ENCODE measurements around the gene CYB5A.

Gene CYB5A

DNA sequence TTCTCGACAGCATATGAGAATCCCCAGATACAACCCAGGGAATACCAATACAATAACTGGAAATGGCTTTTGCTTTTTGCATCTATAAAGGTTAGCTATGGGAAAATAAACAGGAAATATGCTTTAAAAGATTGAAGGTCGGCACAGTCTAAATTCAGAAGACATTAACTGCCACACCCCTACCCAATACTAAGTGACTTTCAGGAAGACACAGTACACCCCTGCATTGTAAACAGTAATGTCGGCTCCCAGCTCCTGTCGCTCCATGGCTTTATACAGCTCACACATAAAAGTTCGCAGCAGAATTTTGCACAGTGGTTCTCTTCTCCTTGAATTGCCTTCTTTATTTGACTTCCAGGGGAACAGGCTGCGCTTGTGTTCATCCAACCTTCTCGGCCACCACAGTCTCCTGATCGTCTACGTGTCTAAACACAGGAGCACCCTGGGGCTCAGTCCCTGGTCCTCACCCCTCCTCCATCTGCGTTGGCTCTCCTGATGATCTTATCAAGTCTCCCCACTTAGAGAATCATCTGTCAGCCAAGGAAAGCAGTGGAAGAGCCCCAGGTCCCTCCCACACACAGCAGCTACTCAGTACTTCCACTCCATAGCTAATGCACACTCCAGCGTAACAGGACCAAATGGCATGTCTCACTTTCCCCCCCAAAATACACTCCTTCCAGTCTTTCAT lies 22.7 kb downstream of the CYB5A start:
- H3K4me1 Mint-ChIP-seq, result peaks cover 30% of the 10 kb centered on the region
- H3K27me3 Mint-ChIP-seq (ENCODE audit: low read depth), result no peaks in the 10 kb centered on the region
- peaks cover 13% of the 10 kb centered on the region for H3K36me3 Mint-ChIP-seq (ENCODE audit: low read depth)
- H3K9me3 Mint-ChIP-seq, result no peaks in the 10 kb centered on the region
- no peak for TF ChIP-seq CTCF (IDR thresholded peaks at IDR 0.05; ENCODE audit: unreplicated experiment in 3 of 3)
- H3K27ac Mint-ChIP-seq, result peak overlapping the region; percentile 69 to 80 (median 70)
- peak overlapping the region in 1 of 3 experiments; percentile 14 for H3K4me3 Mint-ChIP-seq

- Mint-ChIP-seq H3K27ac (peak overlapping the region in 2 of 3 experiments; percentile 24 to 80), H3K36me3 (ENCODE audit: low read depth) (peaks cover 16% of the 10 kb centered on the region), H3K4me1 (peaks cover 21% of the 10 kb centered on the region), H3K9me3 (no peaks in the 10 kb centered on the region), H3K27me3 (ENCODE audit: low read depth) (no peaks in the 10 kb centered on the region), H3K4me3 (no peak overlapping the region)
- TF ChIP-seq CTCF (IDR thresholded peaks at IDR 0.05; ENCODE audit: unreplicated experiment in 3 of 3), result no peak
Measured at GRCh38 chr18:74268175-74268574, 23.6 kb downstream of the CYB5A start.

GRCh38 chr18:74266161-74266560 lies 25.6 kb downstream of the CYB5A start:
- peak overlapping the region in 1 of 3 experiments; percentile 69 for H3K27ac Mint-ChIP-seq
- TF ChIP-seq CTCF (IDR thresholded peaks at IDR 0.05; ENCODE audit: unreplicated experiment in 3 of 3), result no peak
- H3K27me3 Mint-ChIP-seq (ENCODE audit: low read depth), result no peaks in the 10 kb centered on the region

GRCh38 chr18:74265546-74266098 lies 26.1 kb downstream of the CYB5A start:
- no peaks in the 10 kb centered on the region for H3K9me3 Mint-ChIP-seq
- H3K27me3 Mint-ChIP-seq (ENCODE audit: low read depth), result no peaks in the 10 kb centered on the region
- H3K4me3 Mint-ChIP-seq, result no peak overlapping the region
- peaks cover 20% of the 10 kb centered on the region for H3K36me3 Mint-ChIP-seq (ENCODE audit: low read depth)
- peaks cover 17% of the 10 kb centered on the region for H3K4me1 Mint-ChIP-seq
- TF ChIP-seq CTCF (IDR thresholded peaks at IDR 0.05; ENCODE audit: unreplicated experiment in 3 of 3), result no peak
- H3K27ac Mint-ChIP-seq, result peak overlapping the region in 1 of 3 experiments; percentile 43

More at GRCh38 chr18:74266161-74266560, 25.6 kb downstream of the CYB5A start:
- no peak overlapping the region for H3K4me3 Mint-ChIP-seq
- peaks cover 20% of the 10 kb centered on the region for H3K36me3 Mint-ChIP-seq (ENCODE audit: low read depth)
- H3K9me3 Mint-ChIP-seq, result no peaks in the 10 kb centered on the region
- peaks cover 21% of the 10 kb centered on the region for H3K4me1 Mint-ChIP-seq

GRCh38 chr18:74264303-74265020 lies 27.3 kb downstream of the CYB5A start:
- Mint-ChIP-seq H3K4me1 (peaks cover 8% of the 10 kb centered on the region), H3K27ac (no peak overlapping the region), H3K9me3 (no peaks in the 10 kb centered on the region), H3K27me3 (ENCODE audit: low read depth) (no peaks in the 10 kb centered on the region), H3K36me3 (ENCODE audit: low read depth) (peaks cover 26% of the 10 kb centered on the region), H3K4me3 (no peak overlapping the region)
- TF ChIP-seq CTCF (IDR thresholded peaks at IDR 0.05; ENCODE audit: unreplicated experiment in 3 of 3), result no peak
